ENCODE data around the gene OAS3. TPM values are rescaled to one million over a fixed set of nuclear protein-coding genes. Genes with fewer than 3 reads are reported as not detected.

Gene OAS3
- total RNA-seq, 4 donors from 2014 or later, result 19.5 to 30.0 (median 24.1) TPM

DNA sequence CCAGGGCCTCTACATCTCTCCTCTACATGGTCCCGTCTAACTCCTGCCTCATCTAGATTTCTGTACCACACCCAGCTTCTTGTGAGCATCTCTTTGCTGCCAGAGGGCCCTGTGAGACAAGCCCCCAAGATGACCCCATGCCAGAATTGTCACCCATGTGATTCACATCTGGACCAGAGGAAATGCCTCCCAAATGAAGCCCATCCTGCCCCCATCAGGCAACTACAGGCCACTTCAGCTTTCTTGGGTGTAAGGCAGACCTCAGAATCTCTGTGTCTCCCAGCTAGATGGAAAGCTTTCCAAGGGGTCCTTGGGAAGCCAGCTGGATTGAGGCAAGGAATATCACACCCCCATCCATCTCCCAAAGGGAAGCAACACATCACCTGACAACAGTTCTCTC is 9.3 kb upstream of the OAS3 start:
- no peak for DNase-seq (ENCODE audit: low spot score in 2 of 2)
- Histone ChIP-seq H3K36me3 (no peaks in the 10 kb centered on the region), H3K4me1 (no peaks in the 10 kb centered on the region), H3K27me3 (no peaks in the 10 kb centered on the region), H3K9me3 (no peaks in the 10 kb centered on the region), H3K27ac (no peak overlapping the region), H3K4me3 (no peak overlapping the region)
- TF ChIP-seq, protein P1, sequence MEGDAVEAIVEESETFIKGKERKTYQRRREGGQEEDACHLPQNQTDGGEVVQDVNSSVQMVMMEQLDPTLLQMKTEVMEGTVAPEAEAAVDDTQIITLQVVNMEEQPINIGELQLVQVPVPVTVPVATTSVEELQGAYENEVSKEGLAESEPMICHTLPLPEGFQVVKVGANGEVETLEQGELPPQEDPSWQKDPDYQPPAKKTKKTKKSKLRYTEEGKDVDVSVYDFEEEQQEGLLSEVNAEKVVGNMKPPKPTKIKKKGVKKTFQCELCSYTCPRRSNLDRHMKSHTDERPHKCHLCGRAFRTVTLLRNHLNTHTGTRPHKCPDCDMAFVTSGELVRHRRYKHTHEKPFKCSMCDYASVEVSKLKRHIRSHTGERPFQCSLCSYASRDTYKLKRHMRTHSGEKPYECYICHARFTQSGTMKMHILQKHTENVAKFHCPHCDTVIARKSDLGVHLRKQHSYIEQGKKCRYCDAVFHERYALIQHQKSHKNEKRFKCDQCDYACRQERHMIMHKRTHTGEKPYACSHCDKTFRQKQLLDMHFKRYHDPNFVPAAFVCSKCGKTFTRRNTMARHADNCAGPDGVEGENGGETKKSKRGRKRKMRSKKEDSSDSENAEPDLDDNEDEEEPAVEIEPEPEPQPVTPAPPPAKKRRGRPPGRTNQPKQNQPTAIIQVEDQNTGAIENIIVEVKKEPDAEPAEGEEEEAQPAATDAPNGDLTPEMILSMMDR (IDR thresholded peaks at IDR 0.05), result no peak
- no peak for TF ChIP-seq POLR2A (IDR thresholded peaks at IDR 0.05)
- TF ChIP-seq POLR2AphosphoS5 (IDR thresholded peaks at IDR 0.05), result no peak
- TF ChIP-seq EP300 (IDR thresholded peaks at IDR 0.05), result no peak
- 83% methylated on average over 1 of the region's 1 CpG for WGBS

DNA sequence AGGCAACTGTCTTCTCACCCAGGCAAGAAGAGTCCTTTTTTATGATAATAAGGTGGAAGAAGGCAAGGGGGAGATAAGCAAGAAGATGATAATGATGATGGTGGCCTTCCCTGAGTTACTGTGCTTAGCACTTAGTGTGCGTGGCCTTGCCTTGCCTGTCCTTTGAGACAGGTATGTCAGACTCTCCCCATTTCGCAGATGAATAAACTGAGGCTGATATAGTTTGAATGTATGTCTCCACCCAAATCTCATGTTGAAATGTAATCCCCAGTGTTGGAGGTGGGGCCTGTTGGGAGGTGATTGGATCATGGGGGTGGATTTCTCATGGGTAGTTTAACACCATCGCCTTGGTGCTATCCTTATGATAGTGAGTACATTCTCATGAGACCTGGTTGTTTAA is 8.6 kb upstream of the OAS3 start:
- Histone ChIP-seq H3K9me3 (no peaks in the 10 kb centered on the region), H3K36me3 (no peaks in the 10 kb centered on the region), H3K27me3 (no peaks in the 10 kb centered on the region), H3K4me3 (no peak overlapping the region), H3K27ac (no peak overlapping the region), H3K4me1 (no peaks in the 10 kb centered on the region)
- TF ChIP-seq POLR2A (IDR thresholded peaks at IDR 0.05) (no peak), EP300 (IDR thresholded peaks at IDR 0.05) (no peak), POLR2AphosphoS5 (IDR thresholded peaks at IDR 0.05) (no peak)
- TF ChIP-seq, protein P1 (IDR thresholded peaks at IDR 0.05), result no peak
- WGBS, result 92% methylated on average over 3 of the region's 3 CpGs
- DNase-seq (ENCODE audit: low spot score in 2 of 2), result no peak

DNA sequence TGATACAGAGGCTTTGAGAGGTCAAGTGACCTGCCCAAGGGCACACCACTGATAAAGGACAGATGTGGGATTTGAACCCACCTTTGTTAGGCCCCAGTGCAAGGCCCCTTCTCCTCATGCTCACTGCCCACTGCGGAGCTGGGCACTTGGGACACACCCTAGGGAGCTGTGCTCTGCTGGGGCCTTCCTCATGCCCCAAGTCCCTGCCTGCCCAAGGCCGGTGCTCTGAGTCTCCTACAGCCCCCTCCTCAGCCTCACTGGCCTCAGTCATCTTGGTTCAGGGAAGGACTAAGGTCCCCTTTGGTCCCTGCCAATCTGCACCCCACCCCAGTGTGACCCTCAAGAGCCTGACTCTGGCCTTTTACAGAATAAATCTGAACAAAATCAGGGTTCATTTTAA is 7.9 kb upstream of the OAS3 start:
- Histone ChIP-seq H3K27ac (no peak overlapping the region), H3K27me3 (no peaks in the 10 kb centered on the region), H3K4me1 (no peaks in the 10 kb centered on the region), H3K4me3 (no peak overlapping the region), H3K9me3 (no peaks in the 10 kb centered on the region), H3K36me3 (no peaks in the 10 kb centered on the region)
- no peak for DNase-seq (ENCODE audit: low spot score in 2 of 2)
- TF ChIP-seq POLR2A (IDR thresholded peaks at IDR 0.05), result no peak
- no peak for TF ChIP-seq EP300 (IDR thresholded peaks at IDR 0.05)
- TF ChIP-seq, protein P1 (IDR thresholded peaks at IDR 0.05), result no peak
- TF ChIP-seq POLR2AphosphoS5 (IDR thresholded peaks at IDR 0.05), result no peak
- 100% methylated on average over 2 of the region's 2 CpGs for WGBS

DNA sequence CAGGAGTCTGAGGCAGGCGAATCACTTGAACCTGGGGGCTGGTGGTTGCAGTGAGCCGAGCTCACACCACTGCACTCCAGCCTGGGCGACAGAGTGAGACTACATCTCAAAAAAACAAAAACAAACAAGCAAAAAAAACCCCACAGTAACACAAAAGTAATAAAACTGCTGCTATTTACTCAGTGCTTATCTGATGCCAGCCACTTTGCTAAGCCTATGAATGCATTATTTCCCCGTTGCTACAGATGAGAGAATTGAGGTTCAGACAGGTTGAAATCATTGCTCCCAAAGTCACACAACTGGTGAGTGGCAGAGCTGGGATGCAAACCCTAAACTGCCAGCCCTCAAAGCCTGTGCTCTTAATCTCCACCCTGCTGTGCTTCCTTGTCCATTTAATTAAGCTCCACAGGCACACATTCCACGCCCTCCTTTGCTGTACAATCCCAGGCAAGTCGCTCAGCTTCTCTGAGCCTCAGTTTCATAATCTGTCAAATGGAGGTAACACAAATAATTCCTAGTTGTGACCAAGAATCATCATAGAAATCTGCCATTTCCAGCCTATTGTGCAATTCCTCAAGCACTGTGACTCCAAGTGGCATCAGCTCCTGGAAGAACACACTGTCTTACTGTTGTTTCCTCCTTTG is 5.7 kb upstream of the OAS3 start:
- H3K4me3 ChIP-seq, result no peak overlapping the region
- WGBS, result 78% methylated on average over 6 of the region's 6 CpGs
- TF ChIP-seq, protein P1 (IDR thresholded peaks at IDR 0.05), result no peak
- TF ChIP-seq POLR2AphosphoS5 (IDR thresholded peaks at IDR 0.05), result no peak
- no peak for TF ChIP-seq POLR2A (IDR thresholded peaks at IDR 0.05)
- TF ChIP-seq EP300 (IDR thresholded peaks at IDR 0.05), result no peak
- H3K9me3 ChIP-seq, result no peaks in the 10 kb centered on the region
- no peak overlapping the region for H3K27ac ChIP-seq
- H3K4me1 ChIP-seq, result peaks cover 14% of the 10 kb centered on the region
- H3K36me3 ChIP-seq, result no peaks in the 10 kb centered on the region
- no peaks in the 10 kb centered on the region for H3K27me3 ChIP-seq
- DNase-seq (ENCODE audit: low spot score in 2 of 2), result no peak

DNA sequence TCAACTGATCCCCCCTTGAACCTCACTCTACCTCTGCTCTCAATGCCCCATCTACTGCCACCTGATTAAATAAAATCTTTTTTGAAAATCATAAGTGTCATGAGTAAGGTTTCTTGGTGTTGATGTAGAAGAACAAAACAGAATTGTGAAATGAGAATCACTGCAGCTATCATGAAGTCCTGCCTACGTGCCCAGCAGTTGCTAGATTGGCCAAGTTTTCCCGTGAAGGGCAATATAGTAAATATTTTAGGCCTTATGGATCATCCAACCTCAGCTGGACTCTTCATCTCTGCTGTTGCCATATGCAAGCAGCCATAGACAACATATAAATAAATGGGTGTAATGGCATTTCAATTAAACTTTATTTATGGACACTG is 5.2 kb upstream of the OAS3 start:
- no peak for DNase-seq (ENCODE audit: low spot score in 2 of 2)
- Histone ChIP-seq H3K4me3 (no peak overlapping the region), H3K27ac (no peak overlapping the region), H3K27me3 (no peaks in the 10 kb centered on the region), H3K9me3 (no peaks in the 10 kb centered on the region), H3K4me1 (peaks cover 18% of the 10 kb centered on the region), H3K36me3 (no peaks in the 10 kb centered on the region)
- WGBS, result 81% methylated on average over 2 of the region's 2 CpGs
- TF ChIP-seq POLR2AphosphoS5 (IDR thresholded peaks at IDR 0.05) (no peak), EP300 (IDR thresholded peaks at IDR 0.05) (no peak), POLR2A (IDR thresholded peaks at IDR 0.05) (no peak)
- TF ChIP-seq, protein P1 (IDR thresholded peaks at IDR 0.05), result no peak

All from suprapubic skin (tissue), 4 donors.